HL-60 (cell line): ENCODE measurements around the gene SYNPO.
A peak's percentile ranks its signal among the peaks of the same experiment; 100 is the strongest.

Experiments
- DNase-seq, 2 experiments: peaks; one replicate each; pipeline ENCODE4 v3.0.0-alpha.2; 2010 to 2020; ENCODE audit warnings: low read depth in 1 of 2, low spot score in 1 of 2
- H3K27ac ChIP-seq: fragments of 250-450 bp; sonication (Bioruptor Pico); replicated peaks from 2 replicates; pipeline ENCODE4 v1.5.1; 2020; ENCODE audit warnings: mild to moderate bottlenecking, moderate library complexity
- H3K27me3 ChIP-seq: fragments of 250-450 bp; sonication (Bioruptor Pico); 2 replicates; pipeline ENCODE4 v1.5.1; 2021; ENCODE audit warnings: mild to moderate bottlenecking, moderate library complexity; ENCODE audit not compliant: insufficient read depth, poor library complexity, severe bottlenecking
- H3K4me3 ChIP-seq: replicated peaks from 2 replicates; pipeline ENCODE4 v1.5.1; 2011; ENCODE audit warnings: mild to moderate bottlenecking, control low read depth, low read length; ENCODE audit not compliant: insufficient read depth
- GABPA ChIP-seq: IDR thresholded peaks from 2 replicates; pipeline ENCODE4 v1.6.1; 2012; ENCODE audit warnings: low read depth
- POLR2AphosphoS5 ChIP-seq: IDR thresholded peaks from 2 replicates; pipeline ENCODE4 v1.6.1; 2012; ENCODE audit warnings: low read depth
- SPI1 ChIP-seq: IDR thresholded peaks from 2 replicates; pipeline ENCODE4 v1.6.1; 2012; ENCODE audit warnings: low read depth, mild to moderate bottlenecking, borderline replicate concordance
- TF ChIP-seq, protein P1 (sequence below): IDR thresholded peaks from one replicate; pipeline ENCODE4 v1.5.1; 2011; ENCODE audit warnings: low read length, control low read depth, inconsistent platforms; ENCODE audit not compliant: insufficient read depth
- TF ChIP-seq, protein P2 (sequence below): IDR thresholded peaks from 2 replicates; pipeline ENCODE4 v1.6.1; 2012; ENCODE audit warnings: low read depth; ENCODE audit not compliant: insufficient replicate concordance

Gene SYNPO

DNA sequence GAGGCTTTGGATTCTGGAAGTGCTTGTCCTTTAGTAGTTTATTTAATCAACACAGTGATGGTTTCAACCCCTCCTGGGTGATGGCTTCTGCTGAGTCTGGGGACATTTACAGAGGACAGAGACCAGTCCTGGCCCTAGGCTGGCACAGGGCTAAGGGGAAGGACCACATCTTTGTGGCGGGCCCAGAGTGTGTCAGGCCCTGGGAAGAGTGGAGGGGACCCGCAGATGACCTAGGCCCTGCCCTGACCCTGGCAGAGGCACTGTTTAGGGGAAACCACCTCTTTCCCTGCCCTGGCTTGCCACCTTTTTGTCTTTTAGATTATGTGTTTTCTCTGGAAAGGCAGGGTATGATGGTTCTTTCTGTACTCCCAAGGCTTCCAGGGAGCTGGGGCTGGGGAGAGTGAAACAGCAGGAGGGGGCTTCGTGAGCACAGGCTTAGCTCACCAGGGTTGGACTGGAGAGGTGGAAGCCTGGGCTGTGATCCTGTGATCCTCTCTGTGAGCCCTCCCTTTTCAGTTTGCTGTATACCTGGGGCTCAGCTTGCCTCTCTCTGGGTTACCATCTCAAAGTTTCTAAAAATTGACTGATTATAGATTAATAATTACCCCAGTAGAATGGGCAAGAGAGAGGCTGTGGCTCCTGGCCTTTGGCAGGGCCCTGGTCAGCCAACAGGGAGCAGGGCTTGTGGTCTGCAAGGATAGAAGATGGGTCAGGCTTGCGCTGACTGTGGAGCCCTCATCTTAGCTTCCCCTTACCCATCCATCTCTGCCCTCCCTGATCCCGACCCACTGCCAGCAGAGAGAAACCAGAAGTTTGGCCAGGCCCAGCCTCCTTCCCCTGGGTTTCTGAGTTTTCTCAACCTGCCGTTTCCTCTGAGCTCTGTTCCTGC, 1.7 kb upstream of the SYNPO start:
- H3K27me3 ChIP-seq = peaks cover 2% of the 10 kb centered on the region
- no peak overlapping the region for H3K27ac ChIP-seq
- H3K4me3 ChIP-seq = no peak overlapping the region
- TF ChIP-seq POLR2AphosphoS5 (no peak), SPI1 (no peak), GABPA (no peak)
- TF ChIP-seq, protein P1, sequence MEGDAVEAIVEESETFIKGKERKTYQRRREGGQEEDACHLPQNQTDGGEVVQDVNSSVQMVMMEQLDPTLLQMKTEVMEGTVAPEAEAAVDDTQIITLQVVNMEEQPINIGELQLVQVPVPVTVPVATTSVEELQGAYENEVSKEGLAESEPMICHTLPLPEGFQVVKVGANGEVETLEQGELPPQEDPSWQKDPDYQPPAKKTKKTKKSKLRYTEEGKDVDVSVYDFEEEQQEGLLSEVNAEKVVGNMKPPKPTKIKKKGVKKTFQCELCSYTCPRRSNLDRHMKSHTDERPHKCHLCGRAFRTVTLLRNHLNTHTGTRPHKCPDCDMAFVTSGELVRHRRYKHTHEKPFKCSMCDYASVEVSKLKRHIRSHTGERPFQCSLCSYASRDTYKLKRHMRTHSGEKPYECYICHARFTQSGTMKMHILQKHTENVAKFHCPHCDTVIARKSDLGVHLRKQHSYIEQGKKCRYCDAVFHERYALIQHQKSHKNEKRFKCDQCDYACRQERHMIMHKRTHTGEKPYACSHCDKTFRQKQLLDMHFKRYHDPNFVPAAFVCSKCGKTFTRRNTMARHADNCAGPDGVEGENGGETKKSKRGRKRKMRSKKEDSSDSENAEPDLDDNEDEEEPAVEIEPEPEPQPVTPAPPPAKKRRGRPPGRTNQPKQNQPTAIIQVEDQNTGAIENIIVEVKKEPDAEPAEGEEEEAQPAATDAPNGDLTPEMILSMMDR = no peak
- TF ChIP-seq, protein P2, sequence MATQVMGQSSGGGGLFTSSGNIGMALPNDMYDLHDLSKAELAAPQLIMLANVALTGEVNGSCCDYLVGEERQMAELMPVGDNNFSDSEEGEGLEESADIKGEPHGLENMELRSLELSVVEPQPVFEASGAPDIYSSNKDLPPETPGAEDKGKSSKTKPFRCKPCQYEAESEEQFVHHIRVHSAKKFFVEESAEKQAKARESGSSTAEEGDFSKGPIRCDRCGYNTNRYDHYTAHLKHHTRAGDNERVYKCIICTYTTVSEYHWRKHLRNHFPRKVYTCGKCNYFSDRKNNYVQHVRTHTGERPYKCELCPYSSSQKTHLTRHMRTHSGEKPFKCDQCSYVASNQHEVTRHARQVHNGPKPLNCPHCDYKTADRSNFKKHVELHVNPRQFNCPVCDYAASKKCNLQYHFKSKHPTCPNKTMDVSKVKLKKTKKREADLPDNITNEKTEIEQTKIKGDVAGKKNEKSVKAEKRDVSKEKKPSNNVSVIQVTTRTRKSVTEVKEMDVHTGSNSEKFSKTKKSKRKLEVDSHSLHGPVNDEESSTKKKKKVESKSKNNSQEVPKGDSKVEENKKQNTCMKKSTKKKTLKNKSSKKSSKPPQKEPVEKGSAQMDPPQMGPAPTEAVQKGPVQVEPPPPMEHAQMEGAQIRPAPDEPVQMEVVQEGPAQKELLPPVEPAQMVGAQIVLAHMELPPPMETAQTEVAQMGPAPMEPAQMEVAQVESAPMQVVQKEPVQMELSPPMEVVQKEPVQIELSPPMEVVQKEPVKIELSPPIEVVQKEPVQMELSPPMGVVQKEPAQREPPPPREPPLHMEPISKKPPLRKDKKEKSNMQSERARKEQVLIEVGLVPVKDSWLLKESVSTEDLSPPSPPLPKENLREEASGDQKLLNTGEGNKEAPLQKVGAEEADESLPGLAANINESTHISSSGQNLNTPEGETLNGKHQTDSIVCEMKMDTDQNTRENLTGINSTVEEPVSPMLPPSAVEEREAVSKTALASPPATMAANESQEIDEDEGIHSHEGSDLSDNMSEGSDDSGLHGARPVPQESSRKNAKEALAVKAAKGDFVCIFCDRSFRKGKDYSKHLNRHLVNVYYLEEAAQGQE = no peak
- no peak for DNase-seq

DNA sequence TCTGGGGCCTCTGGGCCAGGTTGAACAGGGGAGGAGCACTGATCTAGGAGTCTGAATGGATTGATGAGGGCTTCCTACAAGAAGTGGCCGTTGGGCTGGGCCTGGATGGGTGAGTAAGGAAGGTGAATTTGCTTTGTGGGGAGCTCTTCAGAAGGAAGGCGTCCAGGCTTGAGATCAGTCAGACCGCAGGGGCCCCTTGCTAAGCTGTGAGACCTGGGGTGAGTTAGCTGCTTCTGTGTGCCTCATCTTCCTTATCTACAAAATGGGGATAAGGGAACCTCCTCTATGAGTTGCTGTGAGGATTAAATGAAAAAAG, 1.1 kb upstream of the SYNPO start:
- peaks cover 2% of the 10 kb centered on the region for H3K27me3 ChIP-seq
- no peak overlapping the region for H3K27ac ChIP-seq
- DNase-seq = peak in 1 of 2 experiments; percentile 11
- no peak for TF ChIP-seq GABPA
- no peak overlapping the region for H3K4me3 ChIP-seq

DNA sequence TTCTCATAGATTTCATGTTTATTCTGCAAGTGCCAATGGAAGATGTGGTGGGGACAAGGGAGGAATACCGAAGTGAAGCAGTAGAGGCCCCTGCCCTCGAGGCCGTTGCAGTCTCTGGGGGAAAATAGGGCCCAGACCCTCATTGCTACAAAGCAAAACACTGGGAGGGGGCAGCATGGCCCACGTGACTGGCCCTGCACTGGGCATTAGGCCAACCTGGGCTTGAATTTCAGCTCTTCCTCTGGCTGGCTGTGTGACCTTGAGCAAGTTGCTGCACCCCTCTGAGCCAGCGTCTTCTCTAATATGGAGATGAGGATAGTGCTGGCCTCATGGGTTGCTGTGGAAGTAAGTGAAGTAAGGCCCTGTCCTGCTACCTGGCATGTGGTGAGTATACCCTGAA, 709 bp upstream of the SYNPO start:
- Histone ChIP-seq H3K27me3 (peaks cover 2% of the 10 kb centered on the region), H3K4me3 (no peak overlapping the region), H3K27ac (no peak overlapping the region)
- TF ChIP-seq, protein P1 = no peak
- TF ChIP-seq, protein P2 = no peak
- TF ChIP-seq POLR2AphosphoS5 = no peak
- TF ChIP-seq SPI1 = no peak
- TF ChIP-seq GABPA = no peak
- DNase-seq = no peak

DNA sequence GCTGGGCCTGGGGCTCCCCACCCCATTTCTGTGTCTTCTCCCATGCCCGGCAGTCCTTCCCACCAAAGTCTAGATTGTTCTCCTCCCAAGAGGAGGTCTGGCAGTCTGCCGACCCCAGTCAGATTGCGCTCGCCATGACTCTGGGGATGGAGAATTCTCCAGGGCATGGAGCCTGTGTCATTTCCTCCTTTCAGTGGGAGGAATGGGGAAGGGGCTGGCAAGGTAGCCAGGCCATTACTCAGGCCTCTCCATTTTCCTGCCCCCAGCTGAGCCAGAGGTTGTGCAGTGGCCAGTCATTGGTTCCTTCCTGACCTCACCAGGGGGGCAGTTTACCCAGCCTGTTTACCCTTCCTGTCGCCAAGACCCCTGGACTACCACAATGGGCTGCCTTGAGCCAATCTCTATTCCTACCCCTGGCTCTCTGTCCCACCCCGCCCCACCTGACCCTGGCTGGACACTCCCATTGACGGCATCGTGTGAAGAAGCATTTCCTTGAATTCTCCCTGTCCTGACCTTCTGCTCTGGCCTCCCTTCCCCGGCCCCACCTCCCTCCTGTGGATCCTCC, 628 bp downstream of the SYNPO start:
- H3K27ac ChIP-seq = no peak overlapping the region
- H3K4me3 ChIP-seq = no peak overlapping the region
- DNase-seq = no peak

More for the DNA sequence above, 628 bp downstream of the SYNPO start:
- peaks cover 2% of the 10 kb centered on the region for H3K27me3 ChIP-seq
- no peak for TF ChIP-seq SPI1
- no peak for TF ChIP-seq POLR2AphosphoS5
- TF ChIP-seq, protein P2 = no peak
- no peak for TF ChIP-seq GABPA
- TF ChIP-seq, protein P1 = no peak
